ENCODE measurements around the gene SERPINI1.

GRCh38 chr3:167820102-167820865 is 84.8 kb downstream of the SERPINI1 start:
- TF ChIP-seq CTCF (conservative IDR thresholded peaks at IDR 0.05; ENCODE audit: low read length) (no peak), EZH2phosphoT487 (IDR thresholded peaks at IDR 0.05; ENCODE audit: borderline replicate concordance) (no peak)
